SK-N-SH treated with all-trans-retinoic acid at 6 μM for 48 hours (cell line): ENCODE data around the gene ACTL10.

Source experiments
- ATAC-seq: fragments of 200-7000 bp; cut with Tn5 transposase; 3 replicates; pipeline ENCODE4 v1.9.1; 2020; ENCODE audit warnings: mild to moderate bottlenecking, moderate library complexity
- ARNTL ChIP-seq: fragments of 450-650 bp; formaldehyde crosslinking; IDR thresholded peaks from 2 replicates; pipeline ENCODE4 v1.5.0; 2020; ENCODE audit warnings: low read depth, mild to moderate bottlenecking, moderate library complexity, borderline replicate concordance
- BACH2 ChIP-seq: fragments of 250-450 bp; sonication (Bioruptor Pico); IDR thresholded peaks from 2 replicates; pipeline ENCODE4 v1.9.0; 2021; ENCODE audit warnings: mild to moderate bottlenecking, borderline replicate concordance
- CSDC2 ChIP-seq: fragments of 250-450 bp; sonication (Bioruptor Pico); IDR thresholded peaks from 2 replicates; pipeline ENCODE4 v1.5.0; 2020; ENCODE audit warnings: mild to moderate bottlenecking, moderate library complexity
- ESRRG ChIP-seq: fragments of 250-450 bp; sonication (Bioruptor Pico); IDR thresholded peaks from 2 replicates; pipeline ENCODE4 v1.6.1; 2021; ENCODE audit warnings: mild to moderate bottlenecking
- OSR1 ChIP-seq: fragments of 250-450 bp; sonication (Bioruptor Pico); IDR thresholded peaks from 2 replicates; pipeline ENCODE4 v1.8.0; 2022; ENCODE audit warnings: moderate library complexity, mild to moderate bottlenecking, inconsistent platforms
- PPARA ChIP-seq: fragments of 250-450 bp; sonication (Bioruptor Pico); IDR thresholded peaks from 2 replicates; pipeline ENCODE4 v1.5.0; 2020; ENCODE audit warnings: mild to moderate bottlenecking, borderline replicate concordance
- RARB ChIP-seq: fragments of 250-450 bp; sonication (Bioruptor Pico); IDR thresholded peaks from 2 replicates; pipeline ENCODE4 v1.8.0; 2021; ENCODE audit warnings: mild to moderate bottlenecking, moderate library complexity
- SNAI2 ChIP-seq: fragments of 250-450 bp; sonication (Bioruptor Pico); IDR thresholded peaks from 2 replicates; pipeline ENCODE4 v1.5.0; 2020; ENCODE audit warnings: mild to moderate bottlenecking, moderate library complexity
- TCF4 ChIP-seq: fragments of 250-450 bp; sonication (Bioruptor Pico); IDR thresholded peaks from 2 replicates; pipeline ENCODE4 v1.8.0; 2021; ENCODE audit warnings: mild to moderate bottlenecking, moderate library complexity, borderline replicate concordance
- TOX ChIP-seq: fragments of 250-450 bp; sonication (Bioruptor Pico); IDR thresholded peaks from 2 replicates; pipeline ENCODE4 v1.8.0; 2021; ENCODE audit warnings: mild to moderate bottlenecking, moderate library complexity, borderline replicate concordance
- ZC3H10 ChIP-seq: fragments of 250-450 bp; sonication (Bioruptor Pico); IDR thresholded peaks from 2 replicates; pipeline ENCODE4 v1.5.1; 2021; ENCODE audit warnings: mild to moderate bottlenecking, moderate library complexity
- ZFP3 ChIP-seq: fragments of 250-450 bp; sonication (Bioruptor Pico); IDR thresholded peaks from 2 replicates; pipeline ENCODE4 v1.5.0; 2020; ENCODE audit warnings: mild to moderate bottlenecking, moderate library complexity
- ZFP30 ChIP-seq: fragments of 450-650 bp; formaldehyde crosslinking; IDR thresholded peaks from 2 replicates; pipeline ENCODE4 v1.5.0; 2022; ENCODE audit warnings: mild to moderate bottlenecking, moderate library complexity
- ZNF565 ChIP-seq: fragments of 450-650 bp; formaldehyde crosslinking; conservative IDR thresholded peaks from 2 replicates; pipeline ENCODE4 v1.5.0; 2020; ENCODE audit warnings: low read depth, mild to moderate bottlenecking, moderate library complexity
- ZNF70 ChIP-seq: fragments of 450-650 bp; formaldehyde crosslinking; IDR thresholded peaks from 2 replicates; pipeline ENCODE4 v1.5.0; 2020; ENCODE audit warnings: mild to moderate bottlenecking, moderate library complexity
- ZNF8 ChIP-seq: fragments of 450-650 bp; formaldehyde crosslinking; IDR thresholded peaks from 2 replicates; pipeline ENCODE4 v1.5.0; 2020; ENCODE audit warnings: mild to moderate bottlenecking, moderate library complexity
- TF ChIP-seq, protein P1 (sequence below): fragments of 250-450 bp; sonication (Bioruptor Pico); IDR thresholded peaks from 2 replicates; pipeline ENCODE4 v1.5.1; 2020; ENCODE audit warnings: low read depth, mild to moderate bottlenecking, moderate library complexity
- TF ChIP-seq, protein P2 (sequence below): fragments of 250-450 bp; sonication (Bioruptor Pico); IDR thresholded peaks from 2 replicates; pipeline ENCODE4 v1.8.0; 2021; ENCODE audit warnings: low read depth, mild to moderate bottlenecking, moderate library complexity, borderline replicate concordance
- TF ChIP-seq, protein P3 (sequence below): fragments of 250-450 bp; sonication (Bioruptor Pico); IDR thresholded peaks from 2 replicates; pipeline ENCODE4 v1.5.1; 2021; ENCODE audit warnings: mild to moderate bottlenecking, moderate library complexity
- TF ChIP-seq, protein P4 (sequence below): fragments of 250-450 bp; sonication (Bioruptor Pico); IDR thresholded peaks from 2 replicates; pipeline ENCODE4 v1.8.0; 2020; ENCODE audit warnings: mild to moderate bottlenecking, moderate library complexity, borderline replicate concordance
- TF ChIP-seq, protein P5 (sequence below): fragments of 250-450 bp; sonication (Bioruptor Pico); IDR thresholded peaks from 2 replicates; pipeline ENCODE4 v1.5.0; 2020; ENCODE audit warnings: mild to moderate bottlenecking, moderate library complexity

ACTL10 gene

DNA sequence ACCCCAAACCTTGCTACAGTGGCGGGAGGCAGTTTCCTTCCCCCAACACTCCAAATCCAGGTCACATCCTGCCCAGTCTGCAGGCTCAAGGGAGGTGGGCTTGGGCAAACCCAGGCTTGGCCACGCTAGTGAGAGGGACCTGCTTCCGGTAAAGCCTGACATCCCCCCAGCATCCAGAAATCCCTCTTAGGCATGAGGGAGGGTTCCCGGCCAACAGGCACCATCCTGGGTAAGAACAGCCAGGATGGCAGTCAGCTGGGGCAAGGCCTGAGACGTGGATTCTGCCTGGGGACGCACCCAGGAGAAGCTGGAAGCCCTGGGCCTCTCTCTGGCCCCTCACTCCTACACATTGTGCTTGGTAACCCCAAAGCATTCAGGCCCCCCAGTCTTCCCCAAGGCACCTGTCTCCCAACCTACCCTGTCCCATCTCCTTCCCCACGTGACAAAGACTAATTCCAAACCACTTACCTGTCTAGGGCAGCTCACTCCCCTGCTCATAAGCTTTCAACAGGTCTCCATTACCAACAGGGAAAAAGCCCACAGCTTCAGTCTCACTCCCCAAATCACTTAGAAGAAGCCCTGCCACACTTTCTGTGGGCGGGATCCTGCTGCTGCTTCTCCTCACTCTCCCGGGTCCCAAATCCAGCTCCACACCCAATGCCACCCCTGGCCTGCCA lies 2.5 kb upstream of the ACTL10 start:
- no peak for ATAC-seq
- no peak for TF ChIP-seq ZNF70 (CRISPR knock-in tag)
- no peak for TF ChIP-seq ARNTL (CRISPR knock-in tag)
- no peak for TF ChIP-seq OSR1 (CRISPR knock-in tag)
- TF ChIP-seq BACH2 (CRISPR knock-in tag), result no peak
- no peak for TF ChIP-seq PPARA (CRISPR knock-in tag)
- TF ChIP-seq, protein P1, sequence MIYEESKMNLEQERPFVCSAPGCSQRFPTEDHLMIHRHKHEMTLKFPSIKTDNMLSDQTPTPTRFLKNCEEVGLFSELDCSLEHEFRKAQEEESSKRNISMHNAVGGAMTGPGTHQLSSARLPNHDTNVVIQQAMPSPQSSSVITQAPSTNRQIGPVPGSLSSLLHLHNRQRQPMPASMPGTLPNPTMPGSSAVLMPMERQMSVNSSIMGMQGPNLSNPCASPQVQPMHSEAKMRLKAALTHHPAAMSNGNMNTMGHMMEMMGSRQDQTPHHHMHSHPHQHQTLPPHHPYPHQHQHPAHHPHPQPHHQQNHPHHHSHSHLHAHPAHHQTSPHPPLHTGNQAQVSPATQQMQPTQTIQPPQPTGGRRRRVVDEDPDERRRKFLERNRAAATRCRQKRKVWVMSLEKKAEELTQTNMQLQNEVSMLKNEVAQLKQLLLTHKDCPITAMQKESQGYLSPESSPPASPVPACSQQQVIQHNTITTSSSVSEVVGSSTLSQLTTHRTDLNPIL (CRISPR knock-in tag), result no peak
- TF ChIP-seq CSDC2 (CRISPR knock-in tag), result no peak
- TF ChIP-seq, protein P2, sequence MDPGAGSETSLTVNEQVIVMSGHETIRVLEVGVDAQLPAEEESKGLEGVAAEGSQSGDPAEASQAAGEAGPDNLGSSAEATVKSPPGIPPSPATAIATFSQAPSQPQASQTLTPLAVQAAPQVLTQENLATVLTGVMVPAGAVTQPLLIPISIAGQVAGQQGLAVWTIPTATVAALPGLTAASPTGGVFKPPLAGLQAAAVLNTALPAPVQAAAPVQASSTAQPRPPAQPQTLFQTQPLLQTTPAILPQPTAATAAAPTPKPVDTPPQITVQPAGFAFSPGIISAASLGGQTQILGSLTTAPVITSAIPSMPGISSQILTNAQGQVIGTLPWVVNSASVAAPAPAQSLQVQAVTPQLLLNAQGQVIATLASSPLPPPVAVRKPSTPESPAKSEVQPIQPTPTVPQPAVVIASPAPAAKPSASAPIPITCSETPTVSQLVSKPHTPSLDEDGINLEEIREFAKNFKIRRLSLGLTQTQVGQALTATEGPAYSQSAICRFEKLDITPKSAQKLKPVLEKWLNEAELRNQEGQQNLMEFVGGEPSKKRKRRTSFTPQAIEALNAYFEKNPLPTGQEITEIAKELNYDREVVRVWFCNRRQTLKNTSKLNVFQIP (CRISPR knock-in tag), result no peak

DNA sequence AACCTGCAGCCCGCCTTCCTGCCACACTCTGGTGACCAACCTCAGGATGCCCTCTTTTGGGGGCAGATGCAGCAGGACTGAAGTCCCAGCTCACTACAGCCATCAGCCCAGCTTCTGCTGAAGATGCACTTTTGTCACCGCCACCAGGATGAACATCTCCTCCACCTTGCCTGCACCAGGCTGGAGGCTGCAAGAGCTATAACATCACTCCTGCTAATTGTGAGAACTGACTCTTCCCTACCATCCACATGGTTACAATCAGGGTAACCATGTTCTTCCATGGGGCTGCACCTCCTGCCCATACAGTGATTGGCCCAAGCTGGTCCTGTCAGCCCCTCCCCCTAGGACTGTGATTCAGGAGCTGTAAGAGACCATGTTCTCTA lies 2.0 kb upstream of the ACTL10 start:
- TF ChIP-seq SNAI2 (CRISPR knock-in tag) (no peak), ARNTL (CRISPR knock-in tag) (no peak), TOX (CRISPR knock-in tag) (no peak), OSR1 (CRISPR knock-in tag) (no peak), ZNF8 (CRISPR knock-in tag) (no peak), ZNF70 (CRISPR knock-in tag) (no peak), ZFP3 (CRISPR knock-in tag) (no peak), CSDC2 (CRISPR knock-in tag) (no peak), ESRRG (CRISPR knock-in tag) (no peak), ZNF565 (CRISPR knock-in tag) (no peak), ZFP30 (CRISPR knock-in tag) (no peak), ZC3H10 (CRISPR knock-in tag) (no peak)
- TF ChIP-seq, protein P3, sequence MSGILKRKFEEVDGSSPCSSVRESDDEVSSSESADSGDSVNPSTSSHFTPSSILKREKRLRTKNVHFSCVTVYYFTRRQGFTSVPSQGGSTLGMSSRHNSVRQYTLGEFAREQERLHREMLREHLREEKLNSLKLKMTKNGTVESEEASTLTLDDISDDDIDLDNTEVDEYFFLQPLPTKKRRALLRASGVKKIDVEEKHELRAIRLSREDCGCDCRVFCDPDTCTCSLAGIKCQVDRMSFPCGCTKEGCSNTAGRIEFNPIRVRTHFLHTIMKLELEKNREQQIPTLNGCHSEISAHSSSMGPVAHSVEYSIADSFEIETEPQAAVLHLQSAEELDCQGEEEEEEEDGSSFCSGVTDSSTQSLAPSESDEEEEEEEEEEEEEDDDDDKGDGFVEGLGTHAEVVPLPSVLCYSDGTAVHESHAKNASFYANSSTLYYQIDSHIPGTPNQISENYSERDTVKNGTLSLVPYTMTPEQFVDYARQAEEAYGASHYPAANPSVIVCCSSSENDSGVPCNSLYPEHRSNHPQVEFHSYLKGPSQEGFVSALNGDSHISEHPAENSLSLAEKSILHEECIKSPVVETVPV (CRISPR knock-in tag), result no peak
- TF ChIP-seq, protein P4, sequence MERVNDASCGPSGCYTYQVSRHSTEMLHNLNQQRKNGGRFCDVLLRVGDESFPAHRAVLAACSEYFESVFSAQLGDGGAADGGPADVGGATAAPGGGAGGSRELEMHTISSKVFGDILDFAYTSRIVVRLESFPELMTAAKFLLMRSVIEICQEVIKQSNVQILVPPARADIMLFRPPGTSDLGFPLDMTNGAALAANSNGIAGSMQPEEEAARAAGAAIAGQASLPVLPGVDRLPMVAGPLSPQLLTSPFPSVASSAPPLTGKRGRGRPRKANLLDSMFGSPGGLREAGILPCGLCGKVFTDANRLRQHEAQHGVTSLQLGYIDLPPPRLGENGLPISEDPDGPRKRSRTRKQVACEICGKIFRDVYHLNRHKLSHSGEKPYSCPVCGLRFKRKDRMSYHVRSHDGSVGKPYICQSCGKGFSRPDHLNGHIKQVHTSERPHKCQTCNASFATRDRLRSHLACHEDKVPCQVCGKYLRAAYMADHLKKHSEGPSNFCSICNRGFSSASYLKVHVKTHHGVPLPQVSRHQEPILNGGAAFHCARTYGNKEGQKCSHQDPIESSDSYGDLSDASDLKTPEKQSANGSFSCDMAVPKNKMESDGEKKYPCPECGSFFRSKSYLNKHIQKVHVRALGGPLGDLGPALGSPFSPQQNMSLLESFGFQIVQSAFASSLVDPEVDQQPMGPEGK, result no peak
- TF ChIP-seq, protein P1 (CRISPR knock-in tag), result no peak
- no peak for ATAC-seq

DNA sequence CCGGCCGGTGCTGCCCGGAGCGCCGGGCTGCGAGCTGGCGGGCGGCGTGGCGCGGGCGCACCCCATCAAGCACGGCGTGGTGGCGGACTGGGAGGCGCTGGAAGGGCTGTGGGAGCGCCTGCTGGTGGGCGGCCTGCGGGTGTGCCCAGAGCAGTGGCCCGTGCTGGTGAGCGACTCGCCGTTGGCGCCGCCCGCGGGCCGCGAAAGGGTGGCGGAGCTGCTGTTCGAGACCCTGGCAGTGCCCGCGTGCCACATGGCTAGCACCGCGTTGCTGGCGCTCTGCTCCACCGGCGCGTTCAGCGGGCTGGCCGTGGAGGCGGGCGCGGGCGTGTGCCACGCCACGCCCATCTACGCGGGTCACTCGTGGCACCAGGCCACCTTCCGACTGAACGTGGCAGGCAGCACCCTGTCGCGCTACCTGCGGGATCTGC lies 517 bp downstream of the ACTL10 start:
- TF ChIP-seq, protein P5, sequence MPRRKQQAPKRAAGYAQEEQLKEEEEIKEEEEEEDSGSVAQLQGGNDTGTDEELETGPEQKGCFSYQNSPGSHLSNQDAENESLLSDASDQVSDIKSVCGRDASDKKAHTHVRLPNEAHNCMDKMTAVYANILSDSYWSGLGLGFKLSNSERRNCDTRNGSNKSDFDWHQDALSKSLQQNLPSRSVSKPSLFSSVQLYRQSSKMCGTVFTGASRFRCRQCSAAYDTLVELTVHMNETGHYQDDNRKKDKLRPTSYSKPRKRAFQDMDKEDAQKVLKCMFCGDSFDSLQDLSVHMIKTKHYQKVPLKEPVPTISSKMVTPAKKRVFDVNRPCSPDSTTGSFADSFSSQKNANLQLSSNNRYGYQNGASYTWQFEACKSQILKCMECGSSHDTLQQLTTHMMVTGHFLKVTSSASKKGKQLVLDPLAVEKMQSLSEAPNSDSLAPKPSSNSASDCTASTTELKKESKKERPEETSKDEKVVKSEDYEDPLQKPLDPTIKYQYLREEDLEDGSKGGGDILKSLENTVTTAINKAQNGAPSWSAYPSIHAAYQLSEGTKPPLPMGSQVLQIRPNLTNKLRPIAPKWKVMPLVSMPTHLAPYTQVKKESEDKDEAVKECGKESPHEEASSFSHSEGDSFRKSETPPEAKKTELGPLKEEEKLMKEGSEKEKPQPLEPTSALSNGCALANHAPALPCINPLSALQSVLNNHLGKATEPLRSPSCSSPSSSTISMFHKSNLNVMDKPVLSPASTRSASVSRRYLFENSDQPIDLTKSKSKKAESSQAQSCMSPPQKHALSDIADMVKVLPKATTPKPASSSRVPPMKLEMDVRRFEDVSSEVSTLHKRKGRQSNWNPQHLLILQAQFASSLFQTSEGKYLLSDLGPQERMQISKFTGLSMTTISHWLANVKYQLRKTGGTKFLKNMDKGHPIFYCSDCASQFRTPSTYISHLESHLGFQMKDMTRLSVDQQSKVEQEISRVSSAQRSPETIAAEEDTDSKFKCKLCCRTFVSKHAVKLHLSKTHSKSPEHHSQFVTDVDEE (CRISPR knock-in tag), result no peak
- no peak for TF ChIP-seq BACH2 (CRISPR knock-in tag)
- no peak for TF ChIP-seq OSR1 (CRISPR knock-in tag)
- no peak for TF ChIP-seq ZFP30 (CRISPR knock-in tag)
- no peak for TF ChIP-seq ARNTL (CRISPR knock-in tag)
- no peak for TF ChIP-seq RARB (CRISPR knock-in tag)
- TF ChIP-seq TCF4 (CRISPR knock-in tag), result no peak
- TF ChIP-seq, protein P2 (CRISPR knock-in tag), result no peak
- no peak for TF ChIP-seq ZFP3 (CRISPR knock-in tag)
- no peak for TF ChIP-seq ZC3H10 (CRISPR knock-in tag)
- TF ChIP-seq, protein P4, result no peak
- no peak for TF ChIP-seq ZNF8 (CRISPR knock-in tag)
- no peak; the same call in 2 of the 3 replicates for ATAC-seq
